ENCODE data around the gene ABCA1.

- TF ChIP-seq, protein P1, sequence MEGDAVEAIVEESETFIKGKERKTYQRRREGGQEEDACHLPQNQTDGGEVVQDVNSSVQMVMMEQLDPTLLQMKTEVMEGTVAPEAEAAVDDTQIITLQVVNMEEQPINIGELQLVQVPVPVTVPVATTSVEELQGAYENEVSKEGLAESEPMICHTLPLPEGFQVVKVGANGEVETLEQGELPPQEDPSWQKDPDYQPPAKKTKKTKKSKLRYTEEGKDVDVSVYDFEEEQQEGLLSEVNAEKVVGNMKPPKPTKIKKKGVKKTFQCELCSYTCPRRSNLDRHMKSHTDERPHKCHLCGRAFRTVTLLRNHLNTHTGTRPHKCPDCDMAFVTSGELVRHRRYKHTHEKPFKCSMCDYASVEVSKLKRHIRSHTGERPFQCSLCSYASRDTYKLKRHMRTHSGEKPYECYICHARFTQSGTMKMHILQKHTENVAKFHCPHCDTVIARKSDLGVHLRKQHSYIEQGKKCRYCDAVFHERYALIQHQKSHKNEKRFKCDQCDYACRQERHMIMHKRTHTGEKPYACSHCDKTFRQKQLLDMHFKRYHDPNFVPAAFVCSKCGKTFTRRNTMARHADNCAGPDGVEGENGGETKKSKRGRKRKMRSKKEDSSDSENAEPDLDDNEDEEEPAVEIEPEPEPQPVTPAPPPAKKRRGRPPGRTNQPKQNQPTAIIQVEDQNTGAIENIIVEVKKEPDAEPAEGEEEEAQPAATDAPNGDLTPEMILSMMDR (conservative IDR thresholded peaks at IDR 0.05 in 1 of 2, IDR thresholded peaks at IDR 0.05 in 1 of 2; ENCODE audit: low read depth in 1 of 2, low read length in 2 of 2): no peak
- no peak for TF ChIP-seq EZH2 (IDR thresholded peaks at IDR 0.05; ENCODE audit: low read length, missing control alignments)
These were observed 16.9 kb upstream of the ABCA1 start for GRCh38 chr9:104944871-104945270.

Measured in fibroblast of lung (primary cell).